SJCRH30 (cell line): Measurements from ENCODE around the gene LRRC34. TPM values are rescaled to one million over a fixed set of nuclear protein-coding genes. Genes with fewer than 3 reads are reported as not detected.

Experiments
- DNase-seq, 2 experiments: peaks; one replicate each; pipeline ENCODE4 v3.0.0-alpha.2; 2015 to 2020
- H3K27ac ChIP-seq: fragments of 250-450 bp; sonication (Bioruptor Pico); 2 replicates; pipeline ENCODE4 v1.5.1; 2020; ENCODE audit warnings: mild to moderate bottlenecking, moderate library complexity
- H3K27me3 ChIP-seq: fragments of 250-450 bp; sonication (Bioruptor Pico); 2 replicates; pipeline ENCODE4 v1.5.1; 2020; ENCODE audit warnings: mild to moderate bottlenecking, moderate library complexity
- H3K36me3 ChIP-seq: fragments of 250-450 bp; sonication (Bioruptor Pico); 2 replicates; pipeline ENCODE4 v1.5.1; 2020; ENCODE audit warnings: mild to moderate bottlenecking, moderate library complexity
- H3K4me1 ChIP-seq: fragments of 250-450 bp; sonication (Bioruptor Pico); 2 replicates; pipeline ENCODE4 v1.5.1; 2020; ENCODE audit warnings: mild to moderate bottlenecking, moderate library complexity
- H3K4me3 ChIP-seq: fragments of 250-450 bp; sonication (Bioruptor Pico); 2 replicates; pipeline ENCODE4 v1.5.1; 2020; ENCODE audit warnings: mild to moderate bottlenecking, moderate library complexity
- H3K9me3 ChIP-seq: fragments of 250-450 bp; sonication (Bioruptor Pico); replicated peaks from 2 replicates; pipeline ENCODE4 v1.5.1; 2020; ENCODE audit warnings: mild to moderate bottlenecking, moderate library complexity
- total RNA-seq: library from RNA; depleted of rRNA; stranded (reverse); fragments of >200 nt; shearing (Covaris generic); gene quantifications from 2 replicates; pipeline ENCODE4 v1.2.3, GENCODE V29; 2014

LRRC34 gene
- total RNA-seq, 1 experiment from 2014 or later, result 7.6 TPM

DNA sequence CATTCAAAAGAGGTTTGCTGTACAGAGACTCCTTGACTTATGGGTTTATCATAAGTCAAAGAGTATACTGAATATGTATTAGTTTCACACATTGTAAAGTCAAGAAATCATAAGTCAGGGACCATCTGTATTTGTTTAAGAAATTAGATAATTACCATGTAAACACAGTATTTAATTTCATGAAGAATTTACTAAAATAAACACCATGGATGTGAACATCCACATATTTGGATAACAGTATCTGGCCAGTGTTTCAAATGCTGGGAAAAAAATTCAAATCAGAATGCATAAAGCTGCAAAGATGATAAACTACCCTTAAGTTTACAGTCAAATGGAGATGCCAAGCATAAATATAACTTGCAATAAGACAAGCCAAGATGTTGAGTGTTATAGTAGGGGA is 22.5 kb downstream of the LRRC34 start:
- Histone ChIP-seq H3K9me3 (no peaks in the 10 kb centered on the region), H3K27ac (no peak overlapping the region), H3K4me1 (no peaks in the 10 kb centered on the region), H3K4me3 (no peak overlapping the region), H3K27me3 (no peaks in the 10 kb centered on the region), H3K36me3 (peaks cover 38% of the 10 kb centered on the region)
- DNase-seq, result no peak

GRCh38 chr3:169787791-169788190 is 24.9 kb downstream of the LRRC34 start:
- Histone ChIP-seq H3K27me3 (no peaks in the 10 kb centered on the region), H3K36me3 (peaks cover 55% of the 10 kb centered on the region), H3K9me3 (no peaks in the 10 kb centered on the region), H3K27ac (no peak overlapping the region), H3K4me1 (no peaks in the 10 kb centered on the region), H3K4me3 (no peak overlapping the region)
- no peak for DNase-seq

DNA sequence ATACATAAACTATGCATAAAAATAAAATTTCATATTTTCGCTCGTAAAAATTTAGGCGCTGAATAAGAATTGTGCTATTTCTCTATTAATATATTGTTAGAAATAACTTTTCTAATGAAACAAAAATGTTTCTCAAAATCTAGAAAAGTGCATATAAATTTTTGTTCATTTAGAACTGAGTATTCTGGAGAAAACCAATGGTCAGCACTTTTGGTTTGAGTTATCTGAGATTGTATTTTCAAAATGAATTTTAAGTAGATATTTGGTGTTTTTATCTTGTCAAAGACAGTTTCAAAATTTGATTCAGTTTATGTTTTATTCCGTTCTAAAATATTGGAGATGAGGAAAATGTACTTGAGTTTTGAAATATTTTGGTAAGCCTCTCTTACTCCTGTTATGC is 25.6 kb downstream of the LRRC34 start:
- H3K27me3 ChIP-seq, result no peaks in the 10 kb centered on the region
- no peaks in the 10 kb centered on the region for H3K9me3 ChIP-seq
- H3K36me3 ChIP-seq, result peaks cover 61% of the 10 kb centered on the region
- DNase-seq, result no peak
- no peaks in the 10 kb centered on the region for H3K4me1 ChIP-seq
- H3K27ac ChIP-seq, result no peak overlapping the region
- no peak overlapping the region for H3K4me3 ChIP-seq

DNA sequence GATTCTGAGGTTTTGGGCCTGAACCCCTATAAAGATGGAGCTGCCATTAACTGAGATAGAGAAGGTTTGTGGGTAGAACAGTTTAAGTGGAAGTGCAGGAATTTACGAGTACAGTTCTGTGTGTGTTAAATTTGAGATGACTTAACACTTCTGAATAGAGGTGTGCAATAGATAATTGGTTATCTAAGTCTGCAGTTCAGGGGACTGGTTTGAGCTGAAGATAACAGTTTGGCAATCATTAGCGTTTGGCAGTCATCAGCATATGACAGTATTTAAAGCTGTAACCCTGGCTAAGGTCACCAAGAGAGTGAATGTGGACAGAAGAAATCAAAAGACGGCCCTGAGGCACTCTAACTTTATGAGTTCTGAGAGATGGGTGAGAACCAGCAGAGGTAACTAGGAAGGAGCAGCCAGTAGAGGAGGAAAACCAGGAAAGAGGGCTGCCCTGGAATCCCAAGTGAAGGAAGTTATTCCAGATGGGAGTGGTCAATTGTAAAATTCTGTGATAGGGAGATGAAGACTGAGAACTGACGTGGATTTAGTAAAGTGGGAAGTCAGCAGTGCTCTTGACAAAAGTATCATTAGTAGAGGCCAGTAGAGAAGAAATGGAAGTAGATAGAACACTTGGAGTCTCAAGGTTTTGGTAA is 31.4 kb downstream of the LRRC34 start:
- Histone ChIP-seq H3K27ac (no peak overlapping the region), H3K4me1 (no peaks in the 10 kb centered on the region), H3K4me3 (no peak overlapping the region), H3K36me3 (peaks cover 66% of the 10 kb centered on the region), H3K9me3 (no peaks in the 10 kb centered on the region), H3K27me3 (no peaks in the 10 kb centered on the region)
- DNase-seq, result no peak

DNA sequence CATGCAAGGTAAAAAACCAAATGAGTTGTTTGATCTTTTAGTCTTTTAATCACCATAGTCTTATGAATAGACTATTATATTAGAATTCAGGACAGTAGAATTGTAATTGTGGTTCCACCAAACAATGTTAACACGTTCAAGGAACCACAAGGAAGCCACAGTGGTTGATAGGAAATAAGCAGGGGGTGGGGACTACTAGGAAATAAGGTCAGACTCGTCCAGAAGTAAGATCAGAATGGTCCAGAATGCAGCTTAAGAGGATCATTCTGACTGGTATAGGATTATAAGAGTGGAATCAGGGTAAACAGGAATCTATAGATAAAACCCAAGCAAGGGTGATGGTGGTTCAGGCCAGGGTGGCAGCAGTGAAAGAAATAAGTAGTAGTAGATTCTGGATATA is 32.0 kb downstream of the LRRC34 start:
- Histone ChIP-seq H3K9me3 (no peaks in the 10 kb centered on the region), H3K27me3 (no peaks in the 10 kb centered on the region), H3K27ac (no peak overlapping the region), H3K4me1 (no peaks in the 10 kb centered on the region), H3K36me3 (peaks cover 68% of the 10 kb centered on the region), H3K4me3 (no peak overlapping the region)
- DNase-seq, result no peak

DNA sequence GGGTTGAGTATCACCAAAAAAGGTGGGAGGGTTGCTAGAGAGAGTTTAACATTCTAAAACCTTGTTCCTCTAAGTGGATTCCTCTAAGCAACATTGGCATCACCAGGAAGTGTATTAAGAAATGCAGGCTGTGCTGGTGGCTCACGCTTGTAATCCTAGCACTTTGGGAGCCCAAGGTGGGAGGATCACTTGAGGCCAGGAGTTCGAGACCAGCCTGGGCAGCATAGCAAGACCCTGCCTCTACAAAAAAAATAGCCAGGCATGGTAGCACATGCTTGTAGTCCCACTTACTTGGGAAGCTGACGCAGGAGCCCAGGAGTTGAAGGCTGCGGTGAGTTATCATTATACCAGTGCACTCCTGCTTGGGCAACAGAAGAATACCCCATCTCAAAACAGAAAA is 34.9 kb downstream of the LRRC34 start:
- DNase-seq, result no peak
- no peaks in the 10 kb centered on the region for H3K27me3 ChIP-seq
- peaks cover 54% of the 10 kb centered on the region for H3K36me3 ChIP-seq
- H3K4me1 ChIP-seq, result no peaks in the 10 kb centered on the region
- H3K9me3 ChIP-seq, result no peaks in the 10 kb centered on the region
- H3K27ac ChIP-seq, result no peak overlapping the region
- no peak overlapping the region for H3K4me3 ChIP-seq

GRCh38 chr3:169774186-169774585 is 38.5 kb downstream of the LRRC34 start:
- no peaks in the 10 kb centered on the region for H3K27me3 ChIP-seq
- H3K4me3 ChIP-seq, result peak overlapping the region; percentile 79
- no peaks in the 10 kb centered on the region for H3K9me3 ChIP-seq
- H3K36me3 ChIP-seq, result peaks cover 25% of the 10 kb centered on the region
- H3K27ac ChIP-seq, result no peak overlapping the region
- no peaks in the 10 kb centered on the region for H3K4me1 ChIP-seq
- no peak for DNase-seq

DNA sequence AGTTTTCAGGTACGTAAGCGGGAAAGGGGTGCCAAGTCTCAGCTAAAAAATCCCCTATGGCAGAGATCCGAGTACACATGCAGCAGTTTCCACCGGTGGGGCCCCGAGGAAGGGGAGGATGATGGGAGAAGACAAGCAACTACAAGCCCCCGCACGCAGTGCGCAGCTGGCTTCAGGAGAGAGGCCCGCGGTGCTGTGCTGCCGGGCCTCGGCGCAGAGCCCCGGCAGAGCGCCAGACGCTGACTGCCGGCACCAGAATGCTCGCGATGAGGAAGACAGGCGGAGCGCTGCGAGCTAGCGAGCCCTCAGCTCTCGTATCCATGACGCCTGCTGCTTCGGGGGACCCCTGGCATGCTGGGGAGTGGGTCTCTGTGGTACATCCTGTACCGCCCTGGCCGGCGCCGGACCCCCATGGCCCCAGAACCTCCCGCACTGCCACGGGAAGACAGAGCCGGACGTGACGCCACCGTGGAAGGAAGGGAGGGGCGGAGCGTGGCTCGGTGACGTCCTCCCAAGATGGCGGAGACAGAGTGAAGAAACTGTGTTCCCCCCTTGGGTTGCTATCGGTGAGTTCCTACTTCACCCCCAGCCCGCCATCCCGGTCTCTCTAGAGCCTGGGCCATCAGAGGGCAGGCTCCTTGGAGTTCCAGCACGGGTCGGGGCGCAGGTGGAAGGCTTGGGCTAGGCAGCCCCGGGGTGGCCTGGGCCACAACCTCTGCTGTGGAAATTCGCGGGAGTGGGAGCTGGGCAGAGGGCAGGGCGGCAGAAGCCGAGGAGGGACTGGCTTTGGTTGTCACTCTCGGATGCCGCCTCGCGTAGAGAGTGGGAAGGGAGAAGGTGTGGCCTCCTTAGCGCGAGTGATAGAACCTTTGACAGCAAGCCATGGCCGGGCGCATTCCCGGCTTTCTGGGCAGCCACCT is 39.5 kb downstream of the LRRC34 start, which contains the start of gene MYNN:
Gene MYNN, plus strand, starts transcription at position 500 of the 920 bp plus-strand sequence. CDS start 900 bp downstream, outside the sequence.
- Histone ChIP-seq H3K27me3 (no peaks in the 10 kb centered on the region), H3K27ac (peak within 1 kb of the TSS; percentile 81), H3K9me3 (no peaks in the 10 kb centered on the region), H3K36me3 (peaks cover 18% of the 10 kb centered on the region), H3K4me3 (peak within 1 kb of the TSS; percentile 79), H3K4me1 (no peaks in the 10 kb centered on the region)
- DNase-seq, result peak; percentile 89 to 90

DNA sequence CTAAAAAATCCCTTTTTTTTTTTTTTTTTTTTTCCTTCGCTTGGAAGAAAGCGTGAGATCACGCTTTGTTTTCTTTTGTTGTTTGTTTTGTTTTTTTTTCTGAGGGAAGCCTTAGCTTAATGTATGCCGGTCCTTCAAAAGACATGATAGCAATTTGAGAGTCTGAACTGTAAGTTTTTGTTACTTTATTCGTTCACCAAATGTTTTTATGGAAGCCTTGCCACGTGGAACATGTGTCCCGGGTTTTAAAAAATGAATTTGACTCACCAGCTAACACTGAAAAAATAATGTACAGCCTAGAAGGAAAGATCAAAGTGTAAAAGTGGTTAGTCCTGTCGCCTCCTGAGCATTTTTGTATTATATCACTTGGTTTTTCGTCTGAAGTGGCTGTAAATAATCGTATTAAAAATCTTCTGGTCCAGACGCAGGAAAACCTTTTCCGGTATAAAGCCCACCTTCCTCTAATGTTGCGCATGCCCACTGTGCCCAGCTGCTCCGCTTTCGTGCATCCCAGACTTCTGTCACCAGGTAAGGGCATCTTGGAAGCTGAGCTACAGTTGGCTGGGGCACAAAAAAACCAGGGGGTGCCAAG is 40.3 kb downstream of the LRRC34 start:
- peak overlapping the region; percentile 81 for H3K27ac ChIP-seq
- H3K9me3 ChIP-seq, result no peaks in the 10 kb centered on the region
- no peaks in the 10 kb centered on the region for H3K4me1 ChIP-seq
- no peaks in the 10 kb centered on the region for H3K27me3 ChIP-seq
- peaks cover 16% of the 10 kb centered on the region for H3K36me3 ChIP-seq
- peak; percentile 72 to 85 for DNase-seq
- peak overlapping the region; percentile 79 for H3K4me3 ChIP-seq

DNA sequence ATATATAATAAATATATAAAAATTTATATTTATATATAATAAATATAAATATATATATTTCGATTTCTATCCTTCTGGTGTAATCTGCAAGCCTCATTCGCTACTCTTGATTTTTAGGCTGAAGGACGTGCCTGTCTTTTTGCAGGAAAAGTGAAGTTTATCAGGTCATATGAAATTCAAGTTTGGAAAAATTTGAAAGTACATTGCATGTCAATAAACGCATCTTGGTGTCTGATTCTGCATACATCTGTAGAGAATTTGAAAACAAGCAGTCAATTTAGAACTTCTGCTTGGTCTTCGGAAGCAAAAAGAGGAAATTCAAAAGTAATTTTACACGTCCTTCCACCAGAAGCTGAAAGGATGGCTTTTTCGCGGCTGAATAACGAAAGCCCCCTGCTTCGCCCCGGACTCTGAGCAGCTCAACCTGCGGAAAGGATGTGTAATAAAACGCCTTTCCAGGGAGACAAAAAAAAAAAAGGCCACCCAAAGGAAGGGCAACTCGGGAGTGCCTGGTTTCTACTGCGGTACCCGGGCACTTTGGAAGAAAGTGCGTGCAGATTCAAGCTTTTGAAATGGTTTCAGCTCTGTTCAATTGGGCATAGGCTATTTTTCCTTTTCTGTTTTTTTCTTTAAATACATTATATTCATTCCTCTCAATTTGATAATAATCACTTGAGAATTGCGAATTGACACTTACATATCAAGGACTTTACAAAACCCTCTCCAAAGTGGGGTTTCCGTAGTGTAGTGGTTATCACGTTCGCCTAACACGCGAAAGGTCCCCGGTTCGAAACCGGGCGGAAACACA is 41.0 kb downstream of the LRRC34 start:
- Histone ChIP-seq H3K4me1 (no peaks in the 10 kb centered on the region), H3K27me3 (no peaks in the 10 kb centered on the region)
- DNase-seq, result peak; percentile 82 to 91

GRCh38 chr3:169769287-169770181 is 43.2 kb downstream of the LRRC34 start, which contains the start of gene ACTRT3:
Gene ACTRT3, minus strand, starts transcription at chr3:169769561. Its CDS starts 41 bp downstream, at chr3:169769520.
- Histone ChIP-seq H3K4me1 (no peaks in the 10 kb centered on the region), H3K27me3 (no peaks in the 10 kb centered on the region), H3K36me3 (no peaks in the 10 kb centered on the region), H3K4me3 (no peak within 1 kb of the TSS), H3K27ac (no peak within 1 kb of the TSS), H3K9me3 (no peaks in the 10 kb centered on the region)
- no peak for DNase-seq

More for the DNA sequence above, 41.0 kb downstream of the LRRC34 start:
- Histone ChIP-seq H3K4me3 (peak overlapping the region; percentile 79), H3K27ac (peak overlapping the region; percentile 81), H3K9me3 (no peaks in the 10 kb centered on the region), H3K36me3 (peaks cover 10% of the 10 kb centered on the region)

DNA sequence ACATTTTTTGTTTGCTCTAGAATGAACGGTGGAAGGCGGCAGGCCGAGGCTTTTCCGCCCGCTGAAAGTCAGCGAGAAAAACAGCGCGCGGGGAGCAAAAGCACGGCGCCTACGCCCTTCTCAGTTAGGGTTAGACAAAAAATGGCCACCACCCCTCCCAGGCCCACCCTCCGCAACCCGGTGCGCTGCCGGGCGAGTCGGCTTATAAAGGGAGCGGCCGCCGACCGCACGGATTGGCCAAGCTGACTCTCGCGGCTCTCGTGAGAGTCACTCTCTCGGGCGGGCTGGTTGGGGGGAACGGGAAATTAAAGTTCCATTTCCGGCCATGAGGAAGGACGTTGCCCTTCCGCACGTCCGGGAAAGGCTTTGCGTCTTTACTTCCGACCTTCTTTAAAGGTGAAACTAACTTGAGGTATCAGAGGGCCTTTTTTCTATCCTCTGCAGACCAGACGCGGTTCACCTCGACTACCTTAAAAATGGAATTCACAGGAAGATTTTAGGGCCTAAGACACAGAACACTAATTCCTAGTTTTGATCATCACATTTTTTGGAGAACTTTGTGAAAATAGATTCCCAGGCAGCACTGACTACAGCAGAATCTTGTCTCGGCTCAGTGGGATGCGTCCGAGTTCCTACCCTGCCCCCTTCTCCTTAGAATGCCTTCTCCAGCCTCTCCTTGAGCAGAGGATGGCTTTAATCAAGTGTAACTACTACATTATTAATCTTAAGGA is 47.7 kb downstream of the LRRC34 start, which contains the start of gene TERC:
Gene TERC, minus strand, starts transcription at position 179 of the 731 bp plus-strand sequence.
- peak within 1 kb of the TSS; percentile 74 for H3K4me3 ChIP-seq
- H3K27ac ChIP-seq, result peak within 1 kb of the TSS; percentile 71
- no peaks in the 10 kb centered on the region for H3K27me3 ChIP-seq
- H3K4me1 ChIP-seq, result no peaks in the 10 kb centered on the region
- no peaks in the 10 kb centered on the region; the same call in 1 of the 2 replicates for H3K9me3 ChIP-seq
- no peaks in the 10 kb centered on the region for H3K36me3 ChIP-seq
- peak; percentile 90 for DNase-seq
